ENCODE results near the gene ZFP36L1.

ZFP36L1 gene

DNA sequence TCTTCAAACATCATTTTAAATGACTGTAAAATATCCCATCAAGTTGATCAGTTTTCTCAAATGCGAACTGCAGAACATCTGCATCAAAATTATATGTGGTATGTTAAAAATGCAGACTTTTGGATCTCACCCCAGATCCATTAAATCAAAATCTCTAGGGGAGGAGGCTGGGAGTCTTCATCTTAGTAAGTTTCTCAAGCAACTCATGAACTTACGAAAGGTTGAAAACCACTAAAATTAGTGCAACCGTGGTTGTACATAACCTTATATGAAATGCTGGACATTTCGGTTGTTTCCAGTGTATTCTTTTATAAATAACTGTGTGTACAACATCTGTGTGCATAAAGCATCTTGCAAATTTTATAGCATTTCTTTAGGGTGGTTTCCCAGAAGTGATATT lies 39.2 kb downstream of the ZFP36L1 start:
- Histone ChIP-seq H3K9ac (ENCODE audit: low read depth in 1 of 2, low read length in 2 of 2) (no peak overlapping the region), H3K9me3 (ENCODE audit: control insufficient read depth in 1 of 2, low read length in 2 of 2) (no peaks in the 10 kb centered on the region), H3K27me3 (ENCODE audit: control insufficient read depth in 1 of 2, insufficient read depth in 2 of 2, low read length in 2 of 2) (no peaks in the 10 kb centered on the region), H3K36me3 (ENCODE audit: control insufficient read depth in 1 of 2, insufficient read depth in 2 of 2, low read length in 2 of 2) (no peaks in the 10 kb centered on the region), H3K27ac (ENCODE audit: low read depth, low read length) (no peak overlapping the region), H3K4me3 (ENCODE audit: low read depth in 1 of 2, low read length in 2 of 2) (no peak overlapping the region), H3K4me1 (ENCODE audit: control insufficient read depth in 1 of 2, insufficient read depth in 2 of 2, low read length in 2 of 2) (peaks cover 6 to 14% of the 10 kb centered on the region in 2 donors)

DNA sequence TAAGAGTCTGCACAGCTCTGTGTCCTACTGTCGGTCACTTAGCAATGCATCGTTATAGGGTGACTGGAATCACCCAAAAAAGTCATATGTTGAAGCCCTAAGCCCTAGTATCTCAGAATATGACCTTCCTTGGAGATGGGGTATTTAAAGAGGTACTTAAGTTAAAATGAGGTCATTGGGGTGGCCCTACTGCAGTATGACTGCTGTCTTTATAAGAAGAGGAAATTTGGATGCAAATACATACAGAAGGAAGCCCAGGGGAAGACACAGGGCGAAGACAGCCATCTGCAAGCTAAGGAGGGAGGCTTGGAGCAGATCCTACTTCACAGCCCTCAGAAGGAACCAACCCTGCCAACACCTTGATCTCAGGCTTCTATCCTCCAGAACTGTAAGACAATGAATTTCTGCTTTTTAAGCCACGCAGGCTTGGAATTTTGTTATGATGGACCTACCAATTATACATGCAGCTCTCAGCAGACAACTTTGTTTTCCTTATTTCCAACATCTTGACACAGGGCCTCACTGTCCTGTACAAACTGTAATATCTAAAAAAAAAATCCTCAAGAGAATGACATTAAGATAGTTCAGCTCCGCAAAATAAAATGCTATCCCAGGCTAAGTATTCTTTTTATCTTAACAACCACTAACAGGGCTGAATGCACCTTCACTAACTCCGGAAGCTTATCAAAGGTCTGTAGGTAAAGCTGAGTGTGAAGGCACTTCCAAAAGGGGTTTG lies 40.4 kb downstream of the ZFP36L1 start:
- Histone ChIP-seq H3K27me3 (ENCODE audit: control insufficient read depth in 1 of 2, insufficient read depth in 2 of 2, low read length in 2 of 2) (no peaks in the 10 kb centered on the region), H3K36me3 (ENCODE audit: control insufficient read depth in 1 of 2, insufficient read depth in 2 of 2, low read length in 2 of 2) (no peaks in the 10 kb centered on the region), H3K9ac (ENCODE audit: low read depth in 1 of 2, low read length in 2 of 2) (no peak overlapping the region), H3K9me3 (ENCODE audit: control insufficient read depth in 1 of 2, low read length in 2 of 2) (no peaks in the 10 kb centered on the region), H3K4me1 (ENCODE audit: control insufficient read depth in 1 of 2, insufficient read depth in 2 of 2, low read length in 2 of 2) (peaks cover 3 to 9% of the 10 kb centered on the region in 2 donors), H3K4me3 (ENCODE audit: low read depth in 1 of 2, low read length in 2 of 2) (no peak overlapping the region), H3K27ac (ENCODE audit: low read depth, low read length) (no peak overlapping the region)

- H3K4me1 ChIP-seq (ENCODE audit: control insufficient read depth in 1 of 2, insufficient read depth in 2 of 2, low read length in 2 of 2) = peaks cover 0 to 5% of the 10 kb centered on the region in 2 donors
- no peak overlapping the region for H3K27ac ChIP-seq (ENCODE audit: low read depth, low read length)
- H3K36me3 ChIP-seq (ENCODE audit: control insufficient read depth in 1 of 2, insufficient read depth in 2 of 2, low read length in 2 of 2) = no peaks in the 10 kb centered on the region
- H3K9me3 ChIP-seq (ENCODE audit: control insufficient read depth in 1 of 2, low read length in 2 of 2) = no peaks in the 10 kb centered on the region
- H3K9ac ChIP-seq (ENCODE audit: low read depth in 1 of 2, low read length in 2 of 2) = no peak overlapping the region
- H3K4me3 ChIP-seq (ENCODE audit: low read depth in 1 of 2, low read length in 2 of 2) = no peak overlapping the region
- no peaks in the 10 kb centered on the region for H3K27me3 ChIP-seq (ENCODE audit: control insufficient read depth in 1 of 2, insufficient read depth in 2 of 2, low read length in 2 of 2)
Measured at GRCh38 chr14:68749487-68750475, 43.1 kb downstream of the ZFP36L1 start.

DNA sequence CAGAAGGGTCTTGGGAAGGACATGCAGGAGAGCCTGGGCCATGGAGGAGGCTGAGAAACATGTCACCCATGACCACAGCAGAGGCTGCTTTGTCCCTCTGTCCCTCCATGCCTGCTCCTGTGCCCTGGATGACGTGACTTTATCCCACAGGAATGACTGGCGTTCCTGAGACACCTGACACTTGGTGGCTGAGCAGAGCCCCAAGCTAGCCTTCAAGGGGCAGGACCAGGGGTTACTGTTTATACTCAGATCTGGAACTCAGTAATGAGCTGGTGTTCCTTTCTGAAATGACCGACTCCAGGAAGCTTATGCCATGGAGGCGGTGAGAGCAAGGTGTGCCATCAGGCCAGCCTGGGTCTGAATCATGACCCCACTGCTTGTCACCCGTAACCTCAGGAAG lies 44.2 kb downstream of the ZFP36L1 start:
- H3K9ac ChIP-seq (ENCODE audit: low read depth in 1 of 2, low read length in 2 of 2) = no peak overlapping the region
- H3K36me3 ChIP-seq (ENCODE audit: control insufficient read depth in 1 of 2, insufficient read depth in 2 of 2, low read length in 2 of 2) = no peaks in the 10 kb centered on the region
- no peaks in the 10 kb centered on the region for H3K4me1 ChIP-seq (ENCODE audit: control insufficient read depth in 1 of 2, insufficient read depth in 2 of 2, low read length in 2 of 2)
- H3K27ac ChIP-seq (ENCODE audit: low read depth, low read length) = no peak overlapping the region
- no peaks in the 10 kb centered on the region for H3K9me3 ChIP-seq (ENCODE audit: control insufficient read depth in 1 of 2, low read length in 2 of 2)
- H3K27me3 ChIP-seq (ENCODE audit: control insufficient read depth in 1 of 2, insufficient read depth in 2 of 2, low read length in 2 of 2) = no peaks in the 10 kb centered on the region
- no peak overlapping the region for H3K4me3 ChIP-seq (ENCODE audit: low read depth in 1 of 2, low read length in 2 of 2)

GRCh38 chr14:68748260-68748659 lies 44.6 kb downstream of the ZFP36L1 start:
- no peak overlapping the region for H3K9ac ChIP-seq (ENCODE audit: low read depth in 1 of 2, low read length in 2 of 2)
- H3K27me3 ChIP-seq (ENCODE audit: control insufficient read depth in 1 of 2, insufficient read depth in 2 of 2, low read length in 2 of 2) = no peaks in the 10 kb centered on the region
- H3K4me1 ChIP-seq (ENCODE audit: control insufficient read depth in 1 of 2, insufficient read depth in 2 of 2, low read length in 2 of 2) = no peaks in the 10 kb centered on the region
- no peaks in the 10 kb centered on the region for H3K9me3 ChIP-seq (ENCODE audit: control insufficient read depth in 1 of 2, low read length in 2 of 2)
- no peak overlapping the region for H3K4me3 ChIP-seq (ENCODE audit: low read depth in 1 of 2, low read length in 2 of 2)
- no peaks in the 10 kb centered on the region for H3K36me3 ChIP-seq (ENCODE audit: control insufficient read depth in 1 of 2, insufficient read depth in 2 of 2, low read length in 2 of 2)
- H3K27ac ChIP-seq (ENCODE audit: low read depth, low read length) = no peak overlapping the region

DNA sequence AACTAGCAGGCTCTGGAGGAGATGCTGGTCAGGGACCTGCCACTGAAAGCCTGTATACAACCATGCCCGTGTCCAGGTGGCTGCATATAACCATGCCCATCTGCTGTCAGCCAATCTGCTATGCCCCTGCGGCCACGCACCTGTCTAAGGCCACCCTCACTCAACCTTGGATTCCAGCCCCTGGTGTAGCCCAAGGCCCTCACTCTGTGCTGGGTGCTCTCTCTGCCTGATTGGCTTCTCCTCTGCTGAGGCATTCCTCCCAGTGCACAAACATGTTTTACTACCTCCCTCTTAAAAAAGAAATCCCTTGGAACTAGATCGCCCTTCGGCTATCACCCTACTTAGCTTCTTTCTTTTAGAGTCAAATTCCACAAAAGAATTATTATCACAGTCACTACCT lies 45.5 kb downstream of the ZFP36L1 start:
- no peaks in the 10 kb centered on the region for H3K9me3 ChIP-seq (ENCODE audit: control insufficient read depth in 1 of 2, low read length in 2 of 2)
- no peak overlapping the region for H3K4me3 ChIP-seq (ENCODE audit: low read depth in 1 of 2, low read length in 2 of 2)
- H3K27ac ChIP-seq (ENCODE audit: low read depth, low read length) = no peak overlapping the region
- H3K9ac ChIP-seq (ENCODE audit: low read depth in 1 of 2, low read length in 2 of 2) = no peak overlapping the region
- H3K4me1 ChIP-seq (ENCODE audit: control insufficient read depth in 1 of 2, insufficient read depth in 2 of 2, low read length in 2 of 2) = no peaks in the 10 kb centered on the region
- H3K36me3 ChIP-seq (ENCODE audit: control insufficient read depth in 1 of 2, insufficient read depth in 2 of 2, low read length in 2 of 2) = no peaks in the 10 kb centered on the region
- H3K27me3 ChIP-seq (ENCODE audit: control insufficient read depth in 1 of 2, insufficient read depth in 2 of 2, low read length in 2 of 2) = no peaks in the 10 kb centered on the region

GRCh38 chr14:68744613-68745012 lies 48.3 kb downstream of the ZFP36L1 start:
- H3K27me3 ChIP-seq (ENCODE audit: control insufficient read depth in 1 of 2, insufficient read depth in 2 of 2, low read length in 2 of 2) = no peaks in the 10 kb centered on the region
- no peak overlapping the region for H3K27ac ChIP-seq (ENCODE audit: low read depth, low read length)
- peaks cover 3 to 5% of the 10 kb centered on the region in 2 donors for H3K9me3 ChIP-seq (ENCODE audit: control insufficient read depth in 1 of 2, low read length in 2 of 2)
- H3K4me3 ChIP-seq (ENCODE audit: low read depth in 1 of 2, low read length in 2 of 2) = no peak overlapping the region
- H3K9ac ChIP-seq (ENCODE audit: low read depth in 1 of 2, low read length in 2 of 2) = no peak overlapping the region
- H3K4me1 ChIP-seq (ENCODE audit: control insufficient read depth in 1 of 2, insufficient read depth in 2 of 2, low read length in 2 of 2) = no peaks in the 10 kb centered on the region
- H3K36me3 ChIP-seq (ENCODE audit: control insufficient read depth in 1 of 2, insufficient read depth in 2 of 2, low read length in 2 of 2) = no peaks in the 10 kb centered on the region

DNA sequence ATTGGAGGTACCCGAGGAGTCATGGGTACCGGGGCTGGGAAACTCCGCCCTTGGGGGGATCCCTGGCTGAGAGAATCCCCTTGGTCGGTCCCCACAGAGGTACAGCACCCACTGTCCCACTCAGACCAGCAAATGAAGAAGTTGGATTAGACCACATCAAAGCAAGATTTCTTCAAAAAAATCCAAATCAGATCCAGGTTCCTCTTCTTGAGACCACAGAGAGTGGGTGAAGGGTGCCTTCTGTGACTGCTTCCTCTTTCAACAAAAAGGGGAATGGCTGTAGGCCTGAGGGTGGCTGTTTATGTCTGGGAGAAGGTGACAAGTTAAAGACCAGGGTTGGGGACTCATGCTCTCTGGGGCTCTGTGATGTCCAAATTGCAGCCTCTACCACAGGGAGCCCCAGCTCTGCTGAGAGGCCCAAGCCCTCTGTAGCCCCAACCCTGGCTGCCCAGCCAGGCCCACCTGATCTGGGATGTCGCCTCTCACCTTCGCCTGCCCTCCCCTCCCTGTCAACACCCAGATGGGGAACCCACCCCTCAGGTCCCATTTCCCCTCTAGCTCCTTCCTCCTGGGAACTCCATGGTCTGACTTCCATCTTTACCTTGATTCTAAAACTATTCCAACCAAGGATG lies 50.9 kb downstream of the ZFP36L1 start:
- Histone ChIP-seq H3K36me3 (ENCODE audit: control insufficient read depth in 1 of 2, insufficient read depth in 2 of 2, low read length in 2 of 2) (no peaks in the 10 kb centered on the region), H3K4me3 (ENCODE audit: low read depth in 1 of 2, low read length in 2 of 2) (no peak overlapping the region), H3K4me1 (ENCODE audit: control insufficient read depth in 1 of 2, insufficient read depth in 2 of 2, low read length in 2 of 2) (no peaks in the 10 kb centered on the region), H3K27ac (ENCODE audit: low read depth, low read length) (no peak overlapping the region), H3K27me3 (ENCODE audit: control insufficient read depth in 1 of 2, insufficient read depth in 2 of 2, low read length in 2 of 2) (no peaks in the 10 kb centered on the region), H3K9me3 (ENCODE audit: control insufficient read depth in 1 of 2, low read length in 2 of 2) (peaks cover 3 to 5% of the 10 kb centered on the region in 2 donors), H3K9ac (ENCODE audit: low read depth in 1 of 2, low read length in 2 of 2) (no peak overlapping the region)

DNA sequence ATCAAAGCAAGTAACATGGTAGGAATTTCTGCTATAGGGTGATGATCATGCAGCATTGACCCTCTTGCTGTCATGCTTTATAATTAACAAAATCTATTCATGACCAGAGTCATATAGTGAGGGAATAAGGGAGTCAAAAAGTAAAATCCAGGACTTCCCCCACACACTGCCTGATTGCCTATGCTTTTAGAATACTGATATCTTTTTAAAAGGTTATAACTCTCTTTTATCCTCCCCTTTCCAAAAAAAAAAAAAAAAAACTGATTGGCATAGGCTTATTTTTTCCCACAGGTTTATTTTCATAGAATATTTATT lies 51.4 kb downstream of the ZFP36L1 start:
- no peak overlapping the region for H3K4me3 ChIP-seq (ENCODE audit: low read depth in 1 of 2, low read length in 2 of 2)
- no peak overlapping the region for H3K27ac ChIP-seq (ENCODE audit: low read depth, low read length)
- no peaks in the 10 kb centered on the region for H3K36me3 ChIP-seq (ENCODE audit: control insufficient read depth in 1 of 2, insufficient read depth in 2 of 2, low read length in 2 of 2)
- peaks cover 3 to 5% of the 10 kb centered on the region in 2 donors for H3K9me3 ChIP-seq (ENCODE audit: control insufficient read depth in 1 of 2, low read length in 2 of 2)
- H3K9ac ChIP-seq (ENCODE audit: low read depth in 1 of 2, low read length in 2 of 2) = no peak overlapping the region
- peaks cover 0 to 3% of the 10 kb centered on the region in 2 donors for H3K4me1 ChIP-seq (ENCODE audit: control insufficient read depth in 1 of 2, insufficient read depth in 2 of 2, low read length in 2 of 2)
- H3K27me3 ChIP-seq (ENCODE audit: control insufficient read depth in 1 of 2, insufficient read depth in 2 of 2, low read length in 2 of 2) = no peaks in the 10 kb centered on the region
